ENCODE measurements around the gene CDKN2B-AS1. TPM values are rescaled to one million over a fixed set of nuclear protein-coding genes. Genes with fewer than 3 reads are reported as not detected.

CDKN2B-AS1 gene
- total and polyA plus RNA-seq, 2 of the 13 experiments (the other 11 are each of a cell fraction or from before 2014, with no cell fraction given), result 0.64 to 2.3 TPM

GRCh38 chr9:22088053-22088716, 93.6 kb downstream of the CDKN2B-AS1 start:
- no peak overlapping the region for H3K4me2 ChIP-seq (ENCODE audit: low read depth, low read length)
- H3K4me1 ChIP-seq (ENCODE audit: insufficient read depth, low read length), result peaks cover 6% of the 10 kb centered on the region; the same call in 1 of the 2 replicates
- intact Hi-C loops (cut with micrococcal nuclease; ENCODE audit: unreplicated experiment) (no loop called here), in situ Hi-C loops (cut with HindIII; ENCODE audit: extremely low pct_ligation_motif_present, low pct_unique_long_range_greater_than_20kb) (no loop called here)
- no TSS peak for BruUV-seq (replicated peaks)
- FAIRE-seq (no peak), ATAC-seq (no peak), DNase-seq (ENCODE audit: low spot score) (no peak)
- H3K36me3 ChIP-seq (replicated peaks in 1 of 2; ENCODE audit: control insufficient read depth in 1 of 2, insufficient read depth in 2 of 2, low read length in 2 of 2), result no peaks in the 10 kb centered on the region
- ChIA-PET CTCF (ENCODE audit: low intra/inter-chr PET ratio, low total read pairs) (no interaction called here), POLR2A (no interaction called here)
- H3K4me3 ChIP-seq (replicated peaks in 1 of 3; ENCODE audit: insufficient read depth in 1 of 3, low read depth in 2 of 3, low read length in 3 of 3), result no peak overlapping the region
- H3K9ac ChIP-seq (ENCODE audit: insufficient read depth, low read depth, low read length), result no peak overlapping the region
- no peaks in the 10 kb centered on the region for H3K79me2 ChIP-seq (ENCODE audit: insufficient read depth, low read length)
- H3K27ac ChIP-seq (ENCODE audit: extremely low read length, insufficient read depth, low read length), result no peak overlapping the region
- WGBS (ENCODE audit: low lambda C conversion rate), result 8% methylated on average over 5 of the region's 5 CpGs
- no peaks in the 10 kb centered on the region for H3K27me3 ChIP-seq (ENCODE audit: control insufficient read depth in 1 of 2, insufficient read depth in 2 of 2, low read length in 2 of 2)
- H4K20me1 ChIP-seq (ENCODE audit: insufficient read depth, low read length), result no peaks in the 10 kb centered on the region
- H3K9me3 ChIP-seq (ENCODE audit: low read length), result no peaks in the 10 kb centered on the region
- TF ChIP-seq GABPA (IDR thresholded peaks at IDR 0.05; ENCODE audit: low read depth, low read length) (no peak), GABPA (CRISPR knock-in tag; IDR thresholded peaks at IDR 0.05; ENCODE audit: low read depth) (no peak), ZNF543 (CRISPR knock-in tag; IDR thresholded peaks at IDR 0.05) (no peak), ATM (IDR thresholded peaks at IDR 0.05; ENCODE audit: borderline replicate concordance) (no peak), PHF20 (CRISPR knock-in tag; IDR thresholded peaks at IDR 0.05) (no peak), ZNF503 (CRISPR knock-in tag; IDR thresholded peaks at IDR 0.05) (no peak), CCAR2 (optimal IDR thresholded peaks at IDR 0.05; ENCODE audit: low read depth, low read length) (no peak), ZNF570 (CRISPR knock-in tag; IDR thresholded peaks at IDR 0.05; ENCODE audit: borderline replicate concordance) (no peak), ZNF407 (CRISPR knock-in tag; IDR thresholded peaks at IDR 0.05; ENCODE audit: not compliant biosample characterization) (no peak)
- H2AFZ ChIP-seq (ENCODE audit: low read length), result no peak overlapping the region

Data from HepG2 (cell line).